HepG2 (cell line): Measurements from ENCODE around the gene ANO6. TPM values are rescaled to one million over a fixed set of nuclear protein-coding genes. Genes with fewer than 3 reads are reported as not detected.

ENCODE experiments used
- ATAC-seq: fragments of 200-7000 bp; cut with Tn5 transposase; 3 replicates; pipeline ENCODE4 v1.9.1; 2020; ENCODE audit warnings: mild to moderate bottlenecking, moderate library complexity
- BruUV-seq: library from RNA; stranded (reverse); fragments of 400-500 nt; replicated peaks from 2 replicates; lab custom pipeline; 2021; lab: Mats Ljungman, UMichigan
- CTCF ChIA-PET: fragments of 300-600 bp; formaldehyde crosslinking; extraction: SDS; loops from one replicate; lab custom pipeline; 2021; ENCODE audit warnings: low total read pairs, inconsistent platforms, low intra/inter-chr PET ratio; lab: Yijun Ruan, JAX
- POLR2A ChIA-PET: fragments of 350-600 bp; sonication (Branson Sonifier 250); formaldehyde crosslinking; loops from one replicate; lab custom pipeline; 2020; ENCODE audit warnings: antibody characterized with exemption, inconsistent platforms; lab: Yijun Ruan, JAX
- DNase-seq: peaks from one replicate; pipeline ENCODE4 v3.0.0-alpha.2; 2015; ENCODE audit warnings: low spot score
- FAIRE-seq: peaks from 3 replicates; lab custom pipeline; 2011; peaks lifted over from hg19 to GRCh38; lab: Jason Lieb, UNC
- H2AFZ ChIP-seq: one replicate; pipeline ENCODE4 v1.6.1; 2011; ENCODE audit warnings: low read length, inconsistent platforms
- H3K27ac ChIP-seq: fragments of 300-600 bp; 3 replicates; pipeline ENCODE4 v1.8.0; 2011; ENCODE audit warnings: mixed run types, mild to moderate bottlenecking, mixed read lengths, low read length, inconsistent platforms; ENCODE audit not compliant: insufficient read depth; ENCODE audit errors: extremely low read length
- H3K27me3 ChIP-seq, 2 experiments: fragments of 200-600 bp in 1 of 2; 2 replicates in 1 of 2; 3 replicates in 1 of 2; pipeline versions ENCODE4 v1.6.0 to v1.8.0; 2011; ENCODE audit warnings: low read length in 2 of 2, mild to moderate bottlenecking in 2 of 2, moderate library complexity in 2 of 2, inconsistent platforms in 1 of 2; ENCODE audit not compliant: insufficient read depth in 2 of 2, control insufficient read depth in 1 of 2
- H3K36me3 ChIP-seq, 2 experiments: fragments of 200-600 bp in 1 of 2; replicated peaks in 1 of 2; 2 replicates in 1 of 2; 3 replicates in 1 of 2; pipeline versions ENCODE4 v1.5.1 to v1.8.0; 2011; ENCODE audit warnings: low read length in 2 of 2, inconsistent platforms in 1 of 2; ENCODE audit not compliant: insufficient read depth in 2 of 2, control insufficient read depth in 1 of 2
- H3K4me1 ChIP-seq: 2 replicates; pipeline ENCODE4 v1.5.1; 2012; ENCODE audit warnings: low read length, inconsistent platforms; ENCODE audit not compliant: insufficient read depth
- H3K4me2 ChIP-seq: 2 replicates; pipeline ENCODE4 v1.6.0; 2011; ENCODE audit warnings: low read depth, low read length, inconsistent platforms
- H3K4me3 ChIP-seq, 3 experiments: fragments of 200-600 bp in 1 of 3; sonication (generic), shearing (Covaris generic) in 1 of 3; replicated peaks in 1 of 3; 2 replicates each; pipeline ENCODE4 v1.5.1; 2011 to 2016; ENCODE audit warnings: low read length in 3 of 3, inconsistent platforms in 2 of 3, low read depth in 2 of 3, mild to moderate bottlenecking in 2 of 3, control low read depth in 1 of 3, mixed read lengths in 1 of 3; ENCODE audit not compliant: insufficient read depth in 1 of 3
- H3K79me2 ChIP-seq: one replicate; pipeline ENCODE4 v1.6.1; 2011; ENCODE audit warnings: low read length, inconsistent platforms; ENCODE audit not compliant: insufficient read depth
- H3K9ac ChIP-seq: 2 replicates; pipeline ENCODE4 v1.6.0; 2011; ENCODE audit warnings: mild to moderate bottlenecking, low read depth, low read length, inconsistent platforms; ENCODE audit not compliant: insufficient read depth
- H3K9me3 ChIP-seq: 2 replicates; pipeline ENCODE4 v1.5.1; 2012; ENCODE audit warnings: mild to moderate bottlenecking, low read length
- H4K20me1 ChIP-seq: 2 replicates; pipeline ENCODE4 v1.6.0; 2011; ENCODE audit warnings: inconsistent platforms, mild to moderate bottlenecking, low read length, moderate library complexity; ENCODE audit not compliant: insufficient read depth
- ARNTL ChIP-seq: sonication (generic); formaldehyde crosslinking; IDR thresholded peaks from 2 replicates; pipeline ENCODE4 v1.4.0; 2020; ENCODE audit warnings: mild to moderate bottlenecking, missing genetic modification reagents
- GPBP1L1 ChIP-seq: sonication (generic); formaldehyde crosslinking; IDR thresholded peaks from 2 replicates; pipeline ENCODE4 v1.5.0; 2020; ENCODE audit warnings: mild to moderate bottlenecking, missing genetic modification reagents
- HOXA7 ChIP-seq: sonication (generic); formaldehyde crosslinking; IDR thresholded peaks from 2 replicates; pipeline ENCODE4 v1.8.1; 2022; ENCODE audit warnings: mild to moderate bottlenecking, missing genetic modification reagents, moderate library complexity
- ISX ChIP-seq: sonication (generic); formaldehyde crosslinking; conservative IDR thresholded peaks from 2 replicates; pipeline ENCODE4 v1.5.0; 2020; ENCODE audit warnings: missing genetic modification reagents
- SMC3 ChIP-seq: IDR thresholded peaks from 2 replicates; pipeline ENCODE4 v1.6.1; 2011; ENCODE audit warnings: low read length, improper control_type of control experiment
- TSC22D2 ChIP-seq: sonication (generic); formaldehyde crosslinking; IDR thresholded peaks from 2 replicates; pipeline ENCODE4 v1.5.1; 2020; ENCODE audit warnings: missing genetic modification reagents, mild to moderate bottlenecking, borderline replicate concordance
- ZNF333 ChIP-seq: sonication (generic); formaldehyde crosslinking; IDR thresholded peaks from 2 replicates; pipeline ENCODE4 v1.4.0; 2020; ENCODE audit warnings: mild to moderate bottlenecking, missing genetic modification reagents, borderline replicate concordance
- ZNF800 ChIP-seq: sonication (generic); formaldehyde crosslinking; IDR thresholded peaks from 2 replicates; pipeline ENCODE4 v1.4.0; 2020; ENCODE audit warnings: missing genetic modification reagents
- ZSCAN25 ChIP-seq: sonication (generic); formaldehyde crosslinking; IDR thresholded peaks from 2 replicates; pipeline ENCODE4 v1.8.0; 2022; ENCODE audit warnings: mild to moderate bottlenecking, missing genetic modification reagents
- WGBS: methylation state at CpG from one replicate; pipeline ENCODE4 v1.1.6; 2017; ENCODE audit warnings: low lambda C conversion rate; 5-methylcytosine and 5-hydroxymethylcytosine counted together
- in situ Hi-C: cut with HindIII; loops from 2 replicates; pipeline ENCODE4 v1.10.0; 2017; ENCODE audit warnings: low pct_unique_long_range_greater_than_20kb; ENCODE audit not compliant: extremely low pct_ligation_motif_present
- intact Hi-C: fragments of 100-400 bp; cut with micrococcal nuclease; formaldehyde crosslinking; loops from one replicate; pipeline ENCODE4 v1.10.0; 2022; ENCODE audit not compliant: unreplicated experiment
- polyA plus RNA-seq, 8 experiments: library from polyadenylated mRNA; depleted of rRNA in 3 of 8; stranded (reverse) in 7 of 8; unstranded in 1 of 8; fragments of >200 nt; fragmentation: Illumina TruSeq in 4 of 8; extraction: Trizol in 4 of 8; gene quantifications; 2 replicates each; pipeline versions ENCODE4 v1.2.1 to v1.2.3, GENCODE V29; 2011 to 2016; ENCODE audit warnings: low read depth in 4 of 8, missing spikeins in 1 of 8, mixed read lengths in 1 of 8; ENCODE audit not compliant: insufficient read depth in 1 of 8
- total RNA-seq, 5 experiments: library from RNA; depleted of rRNA; stranded (reverse); fragments of >200 nt; fragmentation: Illumina TruSeq; extraction: Trizol; gene quantifications; 2 replicates each; pipeline ENCODE4 v1.2.3, GENCODE V29; 2016; ENCODE audit warnings: low read depth in 1 of 5
- TF ChIP-seq, protein P1 (sequence below): sonication (generic); formaldehyde crosslinking; IDR thresholded peaks from 2 replicates; pipeline ENCODE4 v1.5.0; 2020; ENCODE audit warnings: missing genetic modification reagents
- TF ChIP-seq, protein P2 (sequence below): fragments of 450-650 bp; IDR thresholded peaks from 2 replicates; pipeline ENCODE4 v1.6.1; 2017; ENCODE audit warnings: mild to moderate bottlenecking

ANO6 gene
- total and polyA plus RNA-seq, 2 of the 13 experiments (the other 11 are each of a cell fraction or from before 2014, with no cell fraction given), result 37.8 to 57.1 TPM

DNA sequence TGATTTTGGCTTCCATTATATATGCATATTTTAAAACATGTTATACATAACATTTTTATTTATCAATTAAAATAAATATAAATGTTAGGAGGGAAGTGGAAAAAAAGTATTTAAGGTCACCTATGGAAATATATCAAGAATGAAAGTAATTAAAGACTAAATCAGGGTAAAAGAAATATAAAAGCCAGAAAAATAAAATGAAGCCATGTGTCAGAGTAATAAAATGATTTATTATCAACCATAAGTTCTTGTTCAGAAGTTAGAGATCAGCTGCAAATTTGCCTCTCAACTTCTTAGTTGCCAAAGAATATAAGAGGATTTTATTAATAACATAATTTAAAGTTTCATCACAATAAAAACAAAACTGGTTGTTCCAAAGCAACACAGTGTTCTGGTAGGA, 121.9 kb downstream of the ANO6 start:
- H2AFZ ChIP-seq, result no peak overlapping the region
- no peak for ATAC-seq
- no peak overlapping the region for H3K27ac ChIP-seq
- DNase-seq, result no peak
- peaks cover 0 to 3% of the 10 kb centered on the region in 2 experiments; a peak in 2 of 5 replicates for H3K36me3 ChIP-seq
- H3K4me1 ChIP-seq, result peaks cover 4% of the 10 kb centered on the region
- no peaks in the 10 kb centered on the region for H3K27me3 ChIP-seq
- H4K20me1 ChIP-seq, result no peaks in the 10 kb centered on the region
- no peaks in the 10 kb centered on the region for H3K9me3 ChIP-seq
- no peak for FAIRE-seq
- intact Hi-C loops, result no loop called here
- H3K4me3 ChIP-seq, result no peak overlapping the region
- no peak overlapping the region for H3K9ac ChIP-seq
- in situ Hi-C loops, result no loop called here
- TF ChIP-seq HOXA7 (CRISPR knock-in tag), result no peak
- no peak for TF ChIP-seq ZNF333 (CRISPR knock-in tag)
- no peak for TF ChIP-seq SMC3
- TF ChIP-seq, protein P1, sequence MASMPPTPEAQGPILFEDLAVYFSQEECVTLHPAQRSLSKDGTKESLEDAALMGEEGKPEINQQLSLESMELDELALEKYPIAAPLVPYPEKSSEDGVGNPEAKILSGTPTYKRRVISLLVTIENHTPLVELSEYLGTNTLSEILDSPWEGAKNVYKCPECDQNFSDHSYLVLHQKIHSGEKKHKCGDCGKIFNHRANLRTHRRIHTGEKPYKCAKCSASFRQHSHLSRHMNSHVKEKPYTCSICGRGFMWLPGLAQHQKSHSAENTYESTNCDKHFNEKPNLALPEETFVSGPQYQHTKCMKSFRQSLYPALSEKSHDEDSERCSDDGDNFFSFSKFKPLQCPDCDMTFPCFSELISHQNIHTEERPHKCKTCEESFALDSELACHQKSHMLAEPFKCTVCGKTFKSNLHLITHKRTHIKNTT (CRISPR knock-in tag), result no peak
- no peak for TF ChIP-seq TSC22D2 (CRISPR knock-in tag)
- TF ChIP-seq ISX (CRISPR knock-in tag), result no peak
- BruUV-seq, result no TSS peak
- ChIA-PET POLR2A (no interaction called here), CTCF (no interaction called here)
- H3K79me2 ChIP-seq, result no peaks in the 10 kb centered on the region
- no peak overlapping the region for H3K4me2 ChIP-seq

DNA sequence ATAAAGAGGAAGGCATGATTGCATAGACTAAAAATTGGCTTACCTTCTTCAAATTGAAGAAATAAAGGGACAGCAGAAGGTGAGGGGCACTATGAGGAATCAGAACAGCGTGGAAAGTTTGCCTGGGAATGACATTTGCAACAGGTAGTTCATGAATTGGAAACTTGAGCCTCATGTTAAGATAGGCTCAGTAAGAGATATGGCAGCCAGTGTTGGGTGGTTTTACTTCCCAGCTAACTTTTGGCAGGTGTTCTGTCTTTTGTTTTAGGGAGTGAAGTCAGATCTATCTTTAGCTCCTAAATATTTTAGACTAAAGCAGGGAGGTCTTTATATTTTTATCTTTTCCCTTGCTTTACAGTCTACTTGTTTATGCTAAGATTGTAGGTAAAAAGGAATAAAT, 122.4 kb downstream of the ANO6 start:
- H3K27me3 ChIP-seq, result no peaks in the 10 kb centered on the region
- H3K4me3 ChIP-seq, result no peak overlapping the region
- no peak overlapping the region for H3K9ac ChIP-seq
- ChIA-PET POLR2A (no interaction called here), CTCF (no interaction called here)
- no peaks in the 10 kb centered on the region for H4K20me1 ChIP-seq
- WGBS, result 100% methylated on average over 1 of the region's 1 CpG
- H3K9me3 ChIP-seq, result no peaks in the 10 kb centered on the region
- H2AFZ ChIP-seq, result no peak overlapping the region
- FAIRE-seq (no peak), DNase-seq (no peak), ATAC-seq (no peak)
- intact Hi-C loops (no loop called here), in situ Hi-C loops (no loop called here)
- no peaks in the 10 kb centered on the region for H3K79me2 ChIP-seq
- H3K36me3 ChIP-seq, result peaks cover 0 to 3% of the 10 kb centered on the region in 2 experiments; a peak in 2 of 5 replicates
- H3K4me2 ChIP-seq, result no peak overlapping the region
- H3K27ac ChIP-seq, result no peak overlapping the region
- peaks cover 9% of the 10 kb centered on the region for H3K4me1 ChIP-seq
- BruUV-seq, result no TSS peak
- TF ChIP-seq, protein P2, sequence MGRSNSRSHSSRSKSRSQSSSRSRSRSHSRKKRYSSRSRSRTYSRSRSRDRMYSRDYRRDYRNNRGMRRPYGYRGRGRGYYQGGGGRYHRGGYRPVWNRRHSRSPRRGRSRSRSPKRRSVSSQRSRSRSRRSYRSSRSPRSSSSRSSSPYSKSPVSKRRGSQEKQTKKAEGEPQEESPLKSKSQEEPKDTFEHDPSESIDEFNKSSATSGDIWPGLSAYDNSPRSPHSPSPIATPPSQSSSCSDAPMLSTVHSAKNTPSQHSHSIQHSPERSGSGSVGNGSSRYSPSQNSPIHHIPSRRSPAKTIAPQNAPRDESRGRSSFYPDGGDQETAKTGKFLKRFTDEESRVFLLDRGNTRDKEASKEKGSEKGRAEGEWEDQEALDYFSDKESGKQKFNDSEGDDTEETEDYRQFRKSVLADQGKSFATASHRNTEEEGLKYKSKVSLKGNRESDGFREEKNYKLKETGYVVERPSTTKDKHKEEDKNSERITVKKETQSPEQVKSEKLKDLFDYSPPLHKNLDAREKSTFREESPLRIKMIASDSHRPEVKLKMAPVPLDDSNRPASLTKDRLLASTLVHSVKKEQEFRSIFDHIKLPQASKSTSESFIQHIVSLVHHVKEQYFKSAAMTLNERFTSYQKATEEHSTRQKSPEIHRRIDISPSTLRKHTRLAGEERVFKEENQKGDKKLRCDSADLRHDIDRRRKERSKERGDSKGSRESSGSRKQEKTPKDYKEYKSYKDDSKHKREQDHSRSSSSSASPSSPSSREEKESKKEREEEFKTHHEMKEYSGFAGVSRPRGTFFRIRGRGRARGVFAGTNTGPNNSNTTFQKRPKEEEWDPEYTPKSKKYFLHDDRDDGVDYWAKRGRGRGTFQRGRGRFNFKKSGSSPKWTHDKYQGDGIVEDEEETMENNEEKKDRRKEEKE, result no peak
- TF ChIP-seq GPBP1L1 (CRISPR knock-in tag) (no peak), ARNTL (CRISPR knock-in tag) (no peak), ZNF800 (no peak), ZSCAN25 (CRISPR knock-in tag) (no peak)
